HepG2 (cell line): ENCODE data around the gene SYNDIG1. TPM values are rescaled to one million over a fixed set of nuclear protein-coding genes. Genes with fewer than 3 reads are reported as not detected.

ENCODE experiments used
- ATAC-seq: fragments of 200-7000 bp; cut with Tn5 transposase; 3 replicates; pipeline ENCODE4 v1.9.1; 2020; ENCODE audit warnings: mild to moderate bottlenecking, moderate library complexity
- BruUV-seq: library from RNA; stranded (reverse); fragments of 400-500 nt; replicated peaks from 2 replicates; lab custom pipeline; 2021; lab: Mats Ljungman, UMichigan
- CTCF ChIA-PET: fragments of 300-600 bp; formaldehyde crosslinking; extraction: SDS; loops from one replicate; lab custom pipeline; 2021; ENCODE audit warnings: low total read pairs, inconsistent platforms, low intra/inter-chr PET ratio; lab: Yijun Ruan, JAX
- POLR2A ChIA-PET: fragments of 350-600 bp; sonication (Branson Sonifier 250); formaldehyde crosslinking; loops from one replicate; lab custom pipeline; 2020; ENCODE audit warnings: antibody characterized with exemption, inconsistent platforms; lab: Yijun Ruan, JAX
- DNase-seq: peaks from one replicate; pipeline ENCODE4 v3.0.0-alpha.2; 2015; ENCODE audit warnings: low spot score
- FAIRE-seq: peaks from 3 replicates; lab custom pipeline; 2011; peaks lifted over from hg19 to GRCh38; lab: Jason Lieb, UNC
- H2AFZ ChIP-seq: one replicate; pipeline ENCODE4 v1.6.1; 2011; ENCODE audit warnings: low read length, inconsistent platforms
- H3K27ac ChIP-seq: fragments of 300-600 bp; 3 replicates; pipeline ENCODE4 v1.8.0; 2011; ENCODE audit warnings: mixed run types, mild to moderate bottlenecking, mixed read lengths, low read length, inconsistent platforms; ENCODE audit not compliant: insufficient read depth; ENCODE audit errors: extremely low read length
- H3K27me3 ChIP-seq, 2 experiments: fragments of 200-600 bp in 1 of 2; 2 replicates in 1 of 2; 3 replicates in 1 of 2; pipeline versions ENCODE4 v1.6.0 to v1.8.0; 2011; ENCODE audit warnings: low read length in 2 of 2, mild to moderate bottlenecking in 2 of 2, moderate library complexity in 2 of 2, inconsistent platforms in 1 of 2; ENCODE audit not compliant: insufficient read depth in 2 of 2, control insufficient read depth in 1 of 2
- H3K36me3 ChIP-seq, 2 experiments: fragments of 200-600 bp in 1 of 2; replicated peaks in 1 of 2; 2 replicates in 1 of 2; 3 replicates in 1 of 2; pipeline versions ENCODE4 v1.5.1 to v1.8.0; 2011; ENCODE audit warnings: low read length in 2 of 2, inconsistent platforms in 1 of 2; ENCODE audit not compliant: insufficient read depth in 2 of 2, control insufficient read depth in 1 of 2
- H3K4me1 ChIP-seq: 2 replicates; pipeline ENCODE4 v1.5.1; 2012; ENCODE audit warnings: low read length, inconsistent platforms; ENCODE audit not compliant: insufficient read depth
- H3K4me2 ChIP-seq: 2 replicates; pipeline ENCODE4 v1.6.0; 2011; ENCODE audit warnings: low read depth, low read length, inconsistent platforms
- H3K4me3 ChIP-seq, 3 experiments: fragments of 200-600 bp in 1 of 3; sonication (generic), shearing (Covaris generic) in 1 of 3; replicated peaks in 1 of 3; 2 replicates each; pipeline ENCODE4 v1.5.1; 2011 to 2016; ENCODE audit warnings: low read length in 3 of 3, inconsistent platforms in 2 of 3, low read depth in 2 of 3, mild to moderate bottlenecking in 2 of 3, control low read depth in 1 of 3, mixed read lengths in 1 of 3; ENCODE audit not compliant: insufficient read depth in 1 of 3
- H3K79me2 ChIP-seq: one replicate; pipeline ENCODE4 v1.6.1; 2011; ENCODE audit warnings: low read length, inconsistent platforms; ENCODE audit not compliant: insufficient read depth
- H3K9ac ChIP-seq: 2 replicates; pipeline ENCODE4 v1.6.0; 2011; ENCODE audit warnings: mild to moderate bottlenecking, low read depth, low read length, inconsistent platforms; ENCODE audit not compliant: insufficient read depth
- H3K9me3 ChIP-seq: 2 replicates; pipeline ENCODE4 v1.5.1; 2012; ENCODE audit warnings: mild to moderate bottlenecking, low read length
- H4K20me1 ChIP-seq: 2 replicates; pipeline ENCODE4 v1.6.0; 2011; ENCODE audit warnings: inconsistent platforms, mild to moderate bottlenecking, low read length, moderate library complexity; ENCODE audit not compliant: insufficient read depth
- FOXO4 ChIP-seq: sonication (generic); formaldehyde crosslinking; conservative IDR thresholded peaks from 2 replicates; pipeline ENCODE4 v1.8.1; 2023; ENCODE audit warnings: missing genetic modification reagents
- PHB2 ChIP-seq: fragments of 450-650 bp; IDR thresholded peaks from 2 replicates; pipeline ENCODE4 v1.6.1; 2018; ENCODE audit not compliant: partially characterized antibody
- TEAD2 ChIP-seq: sonication (generic); formaldehyde crosslinking; IDR thresholded peaks from 2 replicates; pipeline ENCODE4 v1.9.0; 2021; ENCODE audit warnings: missing genetic modification reagents
- TFE3 ChIP-seq: IDR thresholded peaks from 2 replicates; pipeline ENCODE4 v1.6.1; 2016
- ZKSCAN5 ChIP-seq: sonication (generic); formaldehyde crosslinking; IDR thresholded peaks from 2 replicates; pipeline ENCODE4 v1.5.1; 2020; ENCODE audit warnings: mild to moderate bottlenecking, missing genetic modification reagents
- ZMYM4 ChIP-seq: sonication (generic); formaldehyde crosslinking; IDR thresholded peaks from 2 replicates; pipeline ENCODE4 v1.8.1; 2023; ENCODE audit warnings: mild to moderate bottlenecking, missing genetic modification reagents
- ZNF12 ChIP-seq: sonication (generic); formaldehyde crosslinking; IDR thresholded peaks from 2 replicates; pipeline ENCODE4 v1.5.0; 2020; ENCODE audit warnings: missing genetic modification reagents
- ZNF563 ChIP-seq: sonication (generic); formaldehyde crosslinking; IDR thresholded peaks from 2 replicates; pipeline ENCODE4 v1.8.0; 2022; ENCODE audit warnings: mild to moderate bottlenecking, moderate library complexity, missing genetic modification reagents
- ZNF724P ChIP-seq: sonication (generic); formaldehyde crosslinking; IDR thresholded peaks from 2 replicates; pipeline ENCODE4 v1.8.0; 2022; ENCODE audit warnings: missing genetic modification reagents, borderline replicate concordance
- ZNF747 ChIP-seq: sonication (generic); formaldehyde crosslinking; IDR thresholded peaks from 2 replicates; pipeline ENCODE4 v1.8.1; 2023; ENCODE audit warnings: missing genetic modification reagents, mild to moderate bottlenecking, borderline replicate concordance
- WGBS: methylation state at CpG from one replicate; pipeline ENCODE4 v1.1.6; 2017; ENCODE audit warnings: low lambda C conversion rate; 5-methylcytosine and 5-hydroxymethylcytosine counted together
- in situ Hi-C: cut with HindIII; loops from 2 replicates; pipeline ENCODE4 v1.10.0; 2017; ENCODE audit warnings: low pct_unique_long_range_greater_than_20kb; ENCODE audit not compliant: extremely low pct_ligation_motif_present
- intact Hi-C: fragments of 100-400 bp; cut with micrococcal nuclease; formaldehyde crosslinking; loops from one replicate; pipeline ENCODE4 v1.10.0; 2022; ENCODE audit not compliant: unreplicated experiment
- polyA plus RNA-seq, 8 experiments: library from polyadenylated mRNA; depleted of rRNA in 3 of 8; stranded (reverse) in 7 of 8; unstranded in 1 of 8; fragments of >200 nt; fragmentation: Illumina TruSeq in 4 of 8; extraction: Trizol in 4 of 8; gene quantifications; 2 replicates each; pipeline versions ENCODE4 v1.2.1 to v1.2.3, GENCODE V29; 2011 to 2016; ENCODE audit warnings: low read depth in 4 of 8, missing spikeins in 1 of 8, mixed read lengths in 1 of 8; ENCODE audit not compliant: insufficient read depth in 1 of 8
- total RNA-seq, 5 experiments: library from RNA; depleted of rRNA; stranded (reverse); fragments of >200 nt; fragmentation: Illumina TruSeq; extraction: Trizol; gene quantifications; 2 replicates each; pipeline ENCODE4 v1.2.3, GENCODE V29; 2016; ENCODE audit warnings: low read depth in 1 of 5
- TF ChIP-seq, protein P1 (sequence below): sonication (generic); formaldehyde crosslinking; IDR thresholded peaks from 2 replicates; pipeline ENCODE4 v1.4.0; 2020; ENCODE audit warnings: missing genetic modification reagents
- TF ChIP-seq, protein P2 (sequence below): sonication (generic); formaldehyde crosslinking; IDR thresholded peaks from 2 replicates; pipeline ENCODE4 v1.5.0; 2020; ENCODE audit warnings: missing genetic modification reagents

Gene SYNDIG1
- total and polyA plus RNA-seq, 2 of the 13 experiments (the other 11 are each of a cell fraction or from before 2014, with no cell fraction given), result not detected

DNA sequence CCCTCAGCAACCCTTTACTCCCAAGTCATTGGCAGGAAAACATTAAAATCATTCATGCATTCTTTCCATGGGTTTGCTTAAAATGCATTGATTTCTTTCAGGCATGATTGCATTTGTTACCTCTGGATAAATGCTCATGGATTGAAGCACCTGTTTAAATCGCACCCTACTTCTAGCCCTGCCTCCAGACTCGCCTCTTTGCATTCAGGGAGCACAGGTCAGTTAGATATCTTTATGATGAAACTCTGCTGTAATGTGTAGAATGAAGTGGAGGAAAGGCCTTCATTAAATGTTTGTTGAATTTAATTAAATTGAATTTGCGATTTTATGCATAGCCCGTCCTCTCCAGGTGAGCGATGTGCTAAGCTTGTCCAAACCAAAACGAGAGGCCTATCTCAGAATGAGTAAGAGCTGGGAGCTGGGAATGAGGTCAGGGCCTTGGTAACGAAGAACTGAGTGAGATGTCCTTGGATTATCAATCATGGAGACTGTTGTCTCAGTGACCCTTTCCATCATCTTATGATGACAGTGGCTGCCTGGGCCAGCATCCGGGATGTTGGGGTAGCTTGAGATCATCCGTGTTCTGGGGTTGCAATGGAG lies 210.1 kb downstream of the SYNDIG1 start:
- Histone ChIP-seq H3K9ac (no peak overlapping the region), H3K36me3 (no peaks in the 10 kb centered on the region), H3K4me1 (no peaks in the 10 kb centered on the region), H3K27ac (no peak overlapping the region), H3K4me3 (no peak overlapping the region), H4K20me1 (no peaks in the 10 kb centered on the region), H3K27me3 (peaks cover 4 to 23% of the 10 kb centered on the region in 2 experiments; a peak in 2 of 5 replicates), H3K4me2 (no peak overlapping the region), H2AFZ (no peak overlapping the region), H3K79me2 (no peaks in the 10 kb centered on the region), H3K9me3 (no peaks in the 10 kb centered on the region)
- TF ChIP-seq ZNF747 (CRISPR knock-in tag), result no peak
- TF ChIP-seq, protein P1, sequence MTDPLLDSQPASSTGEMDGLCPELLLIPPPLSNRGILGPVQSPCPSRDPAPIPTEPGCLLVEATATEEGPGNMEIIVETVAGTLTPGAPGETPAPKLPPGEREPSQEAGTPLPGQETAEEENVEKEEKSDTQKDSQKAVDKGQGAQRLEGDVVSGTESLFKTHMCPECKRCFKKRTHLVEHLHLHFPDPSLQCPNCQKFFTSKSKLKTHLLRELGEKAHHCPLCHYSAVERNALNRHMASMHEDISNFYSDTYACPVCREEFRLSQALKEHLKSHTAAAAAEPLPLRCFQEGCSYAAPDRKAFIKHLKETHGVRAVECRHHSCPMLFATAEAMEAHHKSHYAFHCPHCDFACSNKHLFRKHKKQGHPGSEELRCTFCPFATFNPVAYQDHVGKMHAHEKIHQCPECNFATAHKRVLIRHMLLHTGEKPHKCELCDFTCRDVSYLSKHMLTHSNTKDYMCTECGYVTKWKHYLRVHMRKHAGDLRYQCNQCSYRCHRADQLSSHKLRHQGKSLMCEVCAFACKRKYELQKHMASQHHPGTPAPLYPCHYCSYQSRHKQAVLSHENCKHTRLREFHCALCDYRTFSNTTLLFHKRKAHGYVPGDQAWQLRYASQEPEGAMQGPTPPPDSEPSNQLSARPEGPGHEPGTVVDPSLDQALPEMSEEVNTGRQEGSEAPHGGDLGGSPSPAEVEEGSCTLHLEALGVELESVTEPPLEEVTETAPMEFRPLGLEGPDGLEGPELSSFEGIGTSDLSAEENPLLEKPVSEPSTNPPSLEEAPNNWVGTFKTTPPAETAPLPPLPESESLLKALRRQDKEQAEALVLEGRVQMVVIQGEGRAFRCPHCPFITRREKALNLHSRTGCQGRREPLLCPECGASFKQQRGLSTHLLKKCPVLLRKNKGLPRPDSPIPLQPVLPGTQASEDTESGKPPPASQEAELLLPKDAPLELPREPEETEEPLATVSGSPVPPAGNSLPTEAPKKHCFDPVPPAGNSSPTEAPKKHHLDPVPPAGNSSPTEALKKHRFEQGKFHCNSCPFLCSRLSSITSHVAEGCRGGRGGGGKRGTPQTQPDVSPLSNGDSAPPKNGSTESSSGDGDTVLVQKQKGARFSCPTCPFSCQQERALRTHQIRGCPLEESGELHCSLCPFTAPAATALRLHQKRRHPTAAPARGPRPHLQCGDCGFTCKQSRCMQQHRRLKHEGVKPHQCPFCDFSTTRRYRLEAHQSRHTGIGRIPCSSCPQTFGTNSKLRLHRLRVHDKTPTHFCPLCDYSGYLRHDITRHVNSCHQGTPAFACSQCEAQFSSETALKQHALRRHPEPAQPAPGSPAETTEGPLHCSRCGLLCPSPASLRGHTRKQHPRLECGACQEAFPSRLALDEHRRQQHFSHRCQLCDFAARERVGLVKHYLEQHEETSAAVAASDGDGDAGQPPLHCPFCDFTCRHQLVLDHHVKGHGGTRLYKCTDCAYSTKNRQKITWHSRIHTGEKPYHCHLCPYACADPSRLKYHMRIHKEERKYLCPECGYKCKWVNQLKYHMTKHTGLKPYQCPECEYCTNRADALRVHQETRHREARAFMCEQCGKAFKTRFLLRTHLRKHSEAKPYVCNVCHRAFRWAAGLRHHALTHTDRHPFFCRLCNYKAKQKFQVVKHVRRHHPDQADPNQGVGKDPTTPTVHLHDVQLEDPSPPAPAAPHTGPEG (CRISPR knock-in tag), result no peak
- TF ChIP-seq TFE3, result no peak
- TF ChIP-seq, protein P2, sequence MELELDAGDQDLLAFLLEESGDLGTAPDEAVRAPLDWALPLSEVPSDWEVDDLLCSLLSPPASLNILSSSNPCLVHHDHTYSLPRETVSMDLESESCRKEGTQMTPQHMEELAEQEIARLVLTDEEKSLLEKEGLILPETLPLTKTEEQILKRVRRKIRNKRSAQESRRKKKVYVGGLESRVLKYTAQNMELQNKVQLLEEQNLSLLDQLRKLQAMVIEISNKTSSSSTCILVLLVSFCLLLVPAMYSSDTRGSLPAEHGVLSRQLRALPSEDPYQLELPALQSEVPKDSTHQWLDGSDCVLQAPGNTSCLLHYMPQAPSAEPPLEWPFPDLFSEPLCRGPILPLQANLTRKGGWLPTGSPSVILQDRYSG (CRISPR knock-in tag), result no peak
- TF ChIP-seq PHB2, result no peak
- no peak for TF ChIP-seq TEAD2 (CRISPR knock-in tag)
- no peak for TF ChIP-seq FOXO4
- no peak for TF ChIP-seq ZNF724P (CRISPR knock-in tag)
- no peak for TF ChIP-seq ZNF563
- TF ChIP-seq ZKSCAN5, result no peak
- TF ChIP-seq ZMYM4 (CRISPR knock-in tag), result no peak
- TF ChIP-seq ZNF12, result no peak
- FAIRE-seq (no peak), DNase-seq (no peak), ATAC-seq (no peak)
- ChIA-PET POLR2A (no interaction called here), CTCF (no interaction called here)
- intact Hi-C loops (no loop called here), in situ Hi-C loops (no loop called here)
- no TSS peak for BruUV-seq
- WGBS, result 36% methylated on average over 9 of the region's 9 CpGs
